Activated naive CD4-positive, alpha-beta T cell treated with anti-CD3 and anti-CD28 coated beads, Interleukin-2, amount 10 ng/mL, durations not matched to agents 7 days and 5 days (primary cell): ENCODE results near the gene DENND2A.
"Not testable (repeated sequence)": the region's sequence is repeated elsewhere in the genome, so short reads cannot be mapped to it uniquely, and the experiment has no call there.

Source experiments
- CTCF ChIA-PET: fragments of 350-600 bp; sonication (Branson Sonifier 250); formaldehyde crosslinking; loops from one replicate; lab custom pipeline; 2021; ENCODE audit warnings: antibody characterized with exemption; lab: Charles Lee
- DNase-seq: peaks from one replicate; pipeline ENCODE4 v3.0.0-alpha.2; 2020
- H3K27ac Mint-ChIP-seq: one replicate; pipeline ENCODE4 v1.8.0; 2021; ENCODE audit warnings: mild to moderate bottlenecking, moderate library complexity, mixed read lengths
- H3K27me3 Mint-ChIP-seq: one replicate; pipeline ENCODE4 v1.8.0; 2021; ENCODE audit warnings: mild to moderate bottlenecking, mixed read lengths
- H3K36me3 Mint-ChIP-seq: one replicate; pipeline ENCODE4 v1.8.0; 2021; ENCODE audit warnings: mixed read lengths
- H3K4me1 Mint-ChIP-seq: one replicate; pipeline ENCODE4 v1.8.0; 2021; ENCODE audit warnings: mixed read lengths
- H3K4me3 Mint-ChIP-seq: one replicate; pipeline ENCODE4 v1.8.0; 2021; ENCODE audit warnings: mild to moderate bottlenecking, moderate library complexity, mixed read lengths
- H3K9me3 Mint-ChIP-seq: one replicate; pipeline ENCODE4 v1.8.0; 2021; ENCODE audit warnings: mixed read lengths

Gene DENND2A

GRCh38 chr7:140565761-140566160, 74.9 kb downstream of the DENND2A start:
- H3K4me3 Mint-ChIP-seq, H3K4me1 Mint-ChIP-seq, H3K36me3 Mint-ChIP-seq, H3K27ac Mint-ChIP-seq, CTCF ChIA-PET, H3K9me3 Mint-ChIP-seq, DNase-seq: not testable (repeated sequence)
- H3K27me3 Mint-ChIP-seq = peaks cover 12% of the 10 kb centered on the region

GRCh38 chr7:140564643-140565042, 76.0 kb downstream of the DENND2A start:
- CTCF ChIA-PET = no interaction called here

GRCh38 chr7:140562926-140563481, 77.6 kb downstream of the DENND2A start:
- H3K9me3 Mint-ChIP-seq = no peaks in the 10 kb centered on the region
- peaks cover 26% of the 10 kb centered on the region for H3K27me3 Mint-ChIP-seq
- CTCF ChIA-PET = no interaction called here
- no peaks in the 10 kb centered on the region for H3K4me1 Mint-ChIP-seq
- DNase-seq = no peak
- no peak overlapping the region for H3K27ac Mint-ChIP-seq
- H3K4me3 Mint-ChIP-seq = no peak overlapping the region
- no peaks in the 10 kb centered on the region for H3K36me3 Mint-ChIP-seq

More at GRCh38 chr7:140564643-140565042, 76.0 kb downstream of the DENND2A start:
- Mint-ChIP-seq H3K4me1 (no peaks in the 10 kb centered on the region), H3K9me3 (no peaks in the 10 kb centered on the region), H3K4me3 (no peak overlapping the region), H3K36me3 (no peaks in the 10 kb centered on the region), H3K27ac (no peak overlapping the region), H3K27me3 (peaks cover 19% of the 10 kb centered on the region)
- DNase-seq = no peak

GRCh38 chr7:140559410-140559809, 81.2 kb downstream of the DENND2A start:
- CTCF ChIA-PET = no interaction called here
- DNase-seq = no peak
- Mint-ChIP-seq H3K4me3 (no peak overlapping the region), H3K27me3 (peaks cover 23% of the 10 kb centered on the region), H3K4me1 (no peaks in the 10 kb centered on the region), H3K27ac (no peak overlapping the region), H3K36me3 (no peaks in the 10 kb centered on the region), H3K9me3 (no peaks in the 10 kb centered on the region)

DNA sequence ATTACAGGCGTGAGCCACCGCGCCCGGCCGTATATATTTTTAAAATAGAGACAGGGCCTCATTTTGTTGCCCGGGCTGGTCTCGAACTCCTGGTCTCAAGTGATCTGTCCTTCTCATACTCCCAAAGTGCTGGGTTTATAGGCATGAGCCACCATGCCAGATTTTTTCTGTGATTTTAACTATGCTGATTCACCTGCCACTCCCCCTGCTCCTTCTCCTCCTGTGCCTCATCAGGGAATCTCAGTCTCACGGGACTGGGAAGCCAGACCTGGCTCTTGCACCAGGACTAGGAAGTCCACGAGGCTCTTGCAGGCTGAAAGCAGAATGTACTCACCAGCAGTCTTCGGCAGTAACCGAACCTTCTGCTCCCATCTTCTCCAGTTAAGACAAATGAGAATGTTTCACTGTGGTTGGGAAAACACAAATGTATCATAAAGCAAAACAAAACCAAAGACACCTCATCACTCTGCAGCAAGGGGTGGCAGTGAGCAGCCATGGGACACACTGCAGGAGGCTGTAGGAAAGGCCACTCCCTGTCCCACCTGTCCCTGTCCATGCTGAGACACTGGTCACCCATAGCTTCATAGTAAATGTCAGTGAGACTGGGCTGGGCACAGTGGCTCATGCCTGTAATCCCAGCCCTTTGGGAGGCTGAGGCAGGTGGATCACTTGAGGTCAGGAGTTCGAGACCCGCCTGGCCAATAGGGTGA, 82.6 kb downstream of the DENND2A start:
- Mint-ChIP-seq H3K36me3 (no peaks in the 10 kb centered on the region), H3K4me1 (no peaks in the 10 kb centered on the region), H3K9me3 (no peaks in the 10 kb centered on the region), H3K27me3 (peaks cover 23% of the 10 kb centered on the region), H3K27ac (no peak overlapping the region), H3K4me3 (no peak overlapping the region)
- no peak for DNase-seq
- CTCF ChIA-PET = no interaction called here

GRCh38 chr7:140557069-140557468, 83.5 kb downstream of the DENND2A start:
- no peak overlapping the region for H3K4me3 Mint-ChIP-seq
- peaks cover 26% of the 10 kb centered on the region for H3K27me3 Mint-ChIP-seq
- no peaks in the 10 kb centered on the region for H3K36me3 Mint-ChIP-seq
- CTCF ChIA-PET = no interaction called here
- no peaks in the 10 kb centered on the region for H3K4me1 Mint-ChIP-seq
- H3K27ac Mint-ChIP-seq = no peak overlapping the region
- DNase-seq = no peak
- no peaks in the 10 kb centered on the region for H3K9me3 Mint-ChIP-seq

GRCh38 chr7:140553236-140553635, 87.4 kb downstream of the DENND2A start:
- H3K27me3 Mint-ChIP-seq = peaks cover 11% of the 10 kb centered on the region
- not testable (repeated sequence) for H3K27ac Mint-ChIP-seq

DNA sequence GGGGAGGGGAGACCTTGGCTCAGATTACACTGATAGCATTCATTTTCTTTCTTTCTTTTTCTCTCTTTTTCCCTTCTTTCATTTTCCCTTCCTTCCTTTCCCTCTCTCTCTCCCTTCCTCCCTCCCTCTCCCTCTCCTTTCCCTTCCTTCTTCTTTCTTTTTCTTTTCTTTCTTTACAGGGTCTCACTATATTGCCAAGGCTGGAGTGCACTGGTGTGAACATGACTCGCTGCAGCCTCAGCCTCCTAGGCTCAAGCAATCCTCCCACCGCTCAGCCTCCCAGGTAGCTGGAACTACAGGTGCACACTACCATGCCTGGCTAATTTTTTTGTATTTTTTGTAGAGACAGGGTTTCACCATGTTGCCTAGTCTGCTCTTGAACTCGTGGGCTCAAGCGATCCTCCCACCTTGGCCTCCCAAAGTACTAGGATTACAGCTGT, 88.4 kb downstream of the DENND2A start:
- DNase-seq = no peak
- Mint-ChIP-seq H3K27ac (no peak overlapping the region), H3K4me3 (no peak overlapping the region), H3K9me3 (no peaks in the 10 kb centered on the region), H3K4me1 (no peaks in the 10 kb centered on the region), H3K36me3 (no peaks in the 10 kb centered on the region), H3K27me3 (peaks cover 7% of the 10 kb centered on the region)
- CTCF ChIA-PET = no interaction called here

More at GRCh38 chr7:140553236-140553635, 87.4 kb downstream of the DENND2A start:
- H3K9me3 Mint-ChIP-seq, CTCF ChIA-PET, H3K36me3 Mint-ChIP-seq, DNase-seq, H3K4me1 Mint-ChIP-seq, H3K4me3 Mint-ChIP-seq: not testable (repeated sequence)

DNA sequence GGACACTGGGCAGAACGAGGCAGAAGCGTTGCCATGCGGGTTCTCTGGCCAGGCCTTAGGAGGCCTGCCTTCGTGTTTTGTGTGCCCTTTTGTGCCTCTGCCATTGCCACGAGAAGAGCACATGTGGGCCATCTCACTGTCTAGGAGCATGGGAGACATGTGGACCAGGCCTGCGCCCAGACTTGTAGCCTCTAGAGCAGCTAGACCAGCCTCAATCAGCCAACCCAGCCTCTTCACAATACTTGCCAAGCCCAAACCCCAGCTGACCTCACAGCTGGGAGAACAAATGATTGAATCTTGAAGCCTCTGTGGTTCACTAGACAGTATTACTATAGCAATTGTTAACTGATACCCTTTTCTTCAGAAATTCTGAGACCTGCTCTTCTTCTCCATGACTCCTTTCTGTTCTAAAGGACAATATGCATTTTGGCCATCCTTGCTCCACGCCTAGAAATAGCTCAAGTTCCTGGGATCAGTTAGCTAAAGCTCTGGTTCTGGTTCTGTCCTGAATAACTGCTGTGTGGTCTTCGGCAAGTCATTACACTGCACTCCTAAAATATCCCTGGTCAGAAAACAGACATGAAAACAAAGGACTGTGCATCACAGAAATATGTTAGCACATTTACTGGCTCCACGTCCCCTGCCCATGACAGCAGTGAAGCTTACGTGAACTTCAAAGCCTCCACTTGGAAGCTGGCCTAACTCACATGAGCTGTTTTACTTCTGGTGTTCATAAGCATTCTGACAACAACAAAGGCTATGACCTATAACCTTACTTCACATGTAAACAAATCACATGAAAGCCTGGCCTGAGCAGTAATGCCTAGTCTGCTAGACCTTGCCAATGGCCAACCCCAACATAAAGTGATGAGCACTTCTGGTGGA, 89.0 kb downstream of the DENND2A start:
- Mint-ChIP-seq H3K9me3 (no peaks in the 10 kb centered on the region), H3K27me3 (peaks cover 11% of the 10 kb centered on the region), H3K4me3 (no peak overlapping the region), H3K27ac (no peak overlapping the region), H3K36me3 (no peaks in the 10 kb centered on the region), H3K4me1 (no peaks in the 10 kb centered on the region)
- DNase-seq = no peak
- CTCF ChIA-PET = no interaction called here

- H3K9me3 Mint-ChIP-seq = no peaks in the 10 kb centered on the region
- H3K27me3 Mint-ChIP-seq = peaks cover 28% of the 10 kb centered on the region
- no peaks in the 10 kb centered on the region for H3K4me1 Mint-ChIP-seq
- CTCF ChIA-PET = no interaction called here
- no peak overlapping the region for H3K27ac Mint-ChIP-seq
- DNase-seq = no peak
- no peak overlapping the region for H3K4me3 Mint-ChIP-seq
- H3K36me3 Mint-ChIP-seq = no peaks in the 10 kb centered on the region
These were observed 93.7 kb downstream of the DENND2A start for GRCh38 chr7:140546947-140547346.

GRCh38 chr7:140544388-140544826, 96.2 kb downstream of the DENND2A start:
- Mint-ChIP-seq H3K27me3 (peaks cover 37% of the 10 kb centered on the region), H3K4me1 (no peaks in the 10 kb centered on the region), H3K36me3 (no peaks in the 10 kb centered on the region), H3K27ac (no peak overlapping the region), H3K9me3 (no peaks in the 10 kb centered on the region), H3K4me3 (no peak overlapping the region)
- CTCF ChIA-PET = no interaction called here
- DNase-seq = no peak

GRCh38 chr7:140542228-140542603, 98.4 kb downstream of the DENND2A start:
- Mint-ChIP-seq H3K4me1 (no peaks in the 10 kb centered on the region), H3K36me3 (no peaks in the 10 kb centered on the region), H3K9me3 (no peaks in the 10 kb centered on the region), H3K27me3 (peaks cover 37% of the 10 kb centered on the region), H3K27ac (no peak overlapping the region), H3K4me3 (no peak overlapping the region)
- DNase-seq = no peak
- CTCF ChIA-PET = no interaction called here

- no peak for DNase-seq
- Mint-ChIP-seq H3K36me3 (no peaks in the 10 kb centered on the region), H3K4me1 (no peaks in the 10 kb centered on the region), H3K9me3 (no peaks in the 10 kb centered on the region), H3K27me3 (peaks cover 33% of the 10 kb centered on the region), H3K4me3 (no peak overlapping the region), H3K27ac (no peak overlapping the region)
- CTCF ChIA-PET = no interaction called here
These were observed 98.9 kb downstream of the DENND2A start for GRCh38 chr7:140541513-140542227.

- CTCF ChIA-PET = no interaction called here
- Mint-ChIP-seq H3K4me3 (no peak overlapping the region), H3K9me3 (no peaks in the 10 kb centered on the region), H3K36me3 (no peaks in the 10 kb centered on the region), H3K27ac (no peak overlapping the region), H3K4me1 (no peaks in the 10 kb centered on the region), H3K27me3 (peaks cover 30% of the 10 kb centered on the region)
- no peak for DNase-seq
These were observed 99.5 kb downstream of the DENND2A start for GRCh38 chr7:140541176-140541512.
